ENCODE measurements around the gene PLOD3. TPM values are rescaled to one million over a fixed set of nuclear protein-coding genes. Genes with fewer than 3 reads are reported as not detected.

PLOD3 gene
- total and polyA plus RNA-seq, 2 of the 8 experiments (the other 6 are each of a cell fraction or from before 2014, with no cell fraction given) = 28.4 to 47.2 TPM

DNA sequence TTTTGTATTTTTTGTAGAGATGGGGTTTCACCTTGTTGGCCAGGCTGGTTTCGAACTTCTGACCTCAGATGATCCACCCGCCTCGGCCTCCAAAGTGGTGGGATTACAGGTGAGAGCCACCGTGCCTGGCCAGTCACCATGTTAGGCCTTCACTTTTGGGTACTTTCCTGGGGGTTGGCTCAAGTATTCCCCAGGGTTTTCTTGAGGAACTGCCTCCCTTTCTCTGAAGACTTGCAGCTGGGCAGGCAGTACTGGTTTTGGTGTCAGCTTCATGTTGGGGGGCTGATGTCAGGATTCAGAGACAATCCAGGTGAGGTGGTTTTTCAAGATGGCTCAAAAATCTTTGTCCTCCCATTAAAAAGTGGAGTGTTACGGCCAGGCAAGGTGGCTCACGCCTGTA, 8.3 kb upstream of the PLOD3 start:
- no peak for DNase-seq (ENCODE audit: low read depth in 1 of 2, low spot score in 2 of 2)
- H2BK20ac ChIP-seq (ENCODE audit: low read length) = no peak overlapping the region
- no peak overlapping the region for H2AK5ac ChIP-seq (ENCODE audit: low read depth, low read length)
- H2BK120ac ChIP-seq (replicated peaks; ENCODE audit: low read depth, low read length) = no peak overlapping the region
- H3K79me2 ChIP-seq (ENCODE audit: control insufficient read depth in 1 of 2, insufficient read depth in 2 of 2, low read length in 2 of 2) = no peaks in the 10 kb centered on the region; a peak in 1 of 4 replicates
- no peaks in the 10 kb centered on the region; the same call in 1 of the 2 replicates for H3K79me1 ChIP-seq (ENCODE audit: low read depth, low read length)
- no peak overlapping the region for H3K23ac ChIP-seq (ENCODE audit: insufficient read length)
- no peak for FAIRE-seq
- POLR2A ChIA-PET (ENCODE audit: partially characterized antibody) = interaction anchor here (1.6 kb wide), 1 partner anchor 7 kb away, joined by 5 read pairs; the partner anchor contains the start of gene ZNHIT1
- H3K14ac ChIP-seq (ENCODE audit: insufficient read length) = no peak overlapping the region
- H4K8ac ChIP-seq (ENCODE audit: extremely low read depth, insufficient read depth, low read length) = no peak overlapping the region
- no peak overlapping the region for H3K9ac ChIP-seq (replicated peaks in 1 of 4; ENCODE audit: extremely low read depth in 1 of 4, low read depth in 3 of 4, low read length in 3 of 4)
- WGBS, 2 experiments (ENCODE audit: extremely low coverage in 1 of 2, insufficient coverage in 1 of 2, insufficient read length in 1 of 2, insufficient replicate concordance in 2 of 2, low coverage in 1 of 2, low lambda C conversion rate in 2 of 2, missing lambda C conversion rate in 1 of 2) = 97% methylated on average over 6 of the region's 6 CpGs; no CpG with 5 or more reads in 1 of the 2 experiments
- no peaks in the 10 kb centered on the region for H3K9me3 ChIP-seq (ENCODE audit: insufficient read depth in 2 of 2, low read depth in 1 of 2, low read length in 1 of 2)
- no peak overlapping the region for H3K18ac ChIP-seq (ENCODE audit: extremely low read depth, low read length)
- peaks cover 0 to 3% (median 0%) of the 10 kb centered on the region in 4 experiments; a peak in 2 of 7 replicates for H3K4me1 ChIP-seq (replicated peaks in 1 of 4; ENCODE audit: control insufficient read depth in 3 of 4, insufficient read depth in 4 of 4, low read length in 3 of 4)
- H2AFZ ChIP-seq (ENCODE audit: low read length) = no peak overlapping the region
- no peak overlapping the region for H3K4me3 ChIP-seq (ENCODE audit: extremely low read depth in 1 of 4, insufficient read depth in 2 of 4, low read depth in 3 of 4, low read length in 4 of 4)
- H3K4ac ChIP-seq (replicated peaks; ENCODE audit: insufficient read length, low read depth, low read length) = no peak overlapping the region
- H4K20me1 ChIP-seq (replicated peaks in 1 of 2; ENCODE audit: control insufficient read depth in 1 of 2, insufficient read depth in 2 of 2, low read length in 2 of 2) = peaks cover 0 to 5% of the 10 kb centered on the region in 2 experiments
- H3K23me2 ChIP-seq (ENCODE audit: low read depth, low read length) = no peaks in the 10 kb centered on the region
- no peaks in the 10 kb centered on the region for H3K27me3 ChIP-seq (replicated peaks in 1 of 4; ENCODE audit: control insufficient read depth in 3 of 4, extremely low read depth in 1 of 4, insufficient read depth in 3 of 4, low read length in 3 of 4)
- H4K91ac ChIP-seq (replicated peaks; ENCODE audit: insufficient read length, low read length) = no peak overlapping the region
- H2BK15ac ChIP-seq (ENCODE audit: low read length) = no peak overlapping the region
- no peak overlapping the region for H2BK5ac ChIP-seq (ENCODE audit: low read depth, low read length)
- peaks cover 2 to 9% (median 5%) of the 10 kb centered on the region in 4 experiments; a peak in 7 of 8 replicates for H3K36me3 ChIP-seq (ENCODE audit: control insufficient read depth in 2 of 4, insufficient read depth in 4 of 4, low read length in 3 of 4)
- H4K5ac ChIP-seq (ENCODE audit: insufficient read length, low read depth, low read length) = no peak overlapping the region
- CTCF ChIA-PET (ENCODE audit: partially characterized antibody) = interaction anchor here (0.7 to 4.1 kb wide), 6 partner anchors 9 to 81 kb away, joined by 3 to 18 read pairs (median 7); partner anchors contain the start of gene FIS1
- no peak overlapping the region for H2BK12ac ChIP-seq (ENCODE audit: low read depth, low read length)
- H3K4me2 ChIP-seq (ENCODE audit: insufficient read depth in 1 of 2, low read depth in 2 of 2, low read length in 2 of 2) = no peak overlapping the region
- H3K56ac ChIP-seq (replicated peaks; ENCODE audit: insufficient read length, low read depth, low read length) = no peak overlapping the region
- no peak overlapping the region for H3K27ac ChIP-seq (ENCODE audit: low read depth, low read length)
- TF ChIP-seq, protein P1, sequence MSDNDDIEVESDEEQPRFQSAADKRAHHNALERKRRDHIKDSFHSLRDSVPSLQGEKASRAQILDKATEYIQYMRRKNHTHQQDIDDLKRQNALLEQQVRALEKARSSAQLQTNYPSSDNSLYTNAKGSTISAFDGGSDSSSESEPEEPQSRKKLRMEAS (IDR thresholded peaks at IDR 0.05) = no peak
- TF ChIP-seq JUN (IDR thresholded peaks at IDR 0.05; ENCODE audit: low read depth, low read length) = no peak
- no peak for TF ChIP-seq CHD1 (IDR thresholded peaks at IDR 0.05; ENCODE audit: low read depth, low read length)
- TF ChIP-seq JUND (IDR thresholded peaks at IDR 0.05; ENCODE audit: low read length) = no peak
- TF ChIP-seq KDM4A (IDR thresholded peaks at IDR 0.05; ENCODE audit: low read depth, low read length, severe bottlenecking) = no peak
- no peak for TF ChIP-seq KDM5A (IDR thresholded peaks at IDR 0.05; ENCODE audit: low read length)
- no peak for TF ChIP-seq CBX8 (IDR thresholded peaks at IDR 0.05; ENCODE audit: borderline replicate concordance, low read depth, low read length)
- no peak for TF ChIP-seq POLR2AphosphoS5 (IDR thresholded peaks at IDR 0.05; ENCODE audit: low read depth, low read length)
- TF ChIP-seq EGR1 (IDR thresholded peaks at IDR 0.05; ENCODE audit: borderline replicate concordance, low read depth, low read length) = no peak
- TF ChIP-seq, protein P2, sequence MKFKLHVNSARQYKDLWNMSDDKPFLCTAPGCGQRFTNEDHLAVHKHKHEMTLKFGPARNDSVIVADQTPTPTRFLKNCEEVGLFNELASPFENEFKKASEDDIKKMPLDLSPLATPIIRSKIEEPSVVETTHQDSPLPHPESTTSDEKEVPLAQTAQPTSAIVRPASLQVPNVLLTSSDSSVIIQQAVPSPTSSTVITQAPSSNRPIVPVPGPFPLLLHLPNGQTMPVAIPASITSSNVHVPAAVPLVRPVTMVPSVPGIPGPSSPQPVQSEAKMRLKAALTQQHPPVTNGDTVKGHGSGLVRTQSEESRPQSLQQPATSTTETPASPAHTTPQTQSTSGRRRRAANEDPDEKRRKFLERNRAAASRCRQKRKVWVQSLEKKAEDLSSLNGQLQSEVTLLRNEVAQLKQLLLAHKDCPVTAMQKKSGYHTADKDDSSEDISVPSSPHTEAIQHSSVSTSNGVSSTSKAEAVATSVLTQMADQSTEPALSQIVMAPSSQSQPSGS (IDR thresholded peaks at IDR 0.05; ENCODE audit: low read length) = no peak
- TF ChIP-seq SP1 (IDR thresholded peaks at IDR 0.05; ENCODE audit: low read depth, low read length) = no peak
- TF ChIP-seq CREB1 (IDR thresholded peaks at IDR 0.05) = no peak
- TF ChIP-seq POU5F1 (IDR thresholded peaks at IDR 0.05; ENCODE audit: low read depth, low read length) = no peak
